Keratinocyte (primary cell): ENCODE results near the gene WLS. TPM values are rescaled to one million over a fixed set of nuclear protein-coding genes. Genes with fewer than 3 reads are reported as not detected.

Experiments used
- DNase-seq: peaks from one replicate; pipeline ENCODE4 v3.0.0-alpha.2; 2011; ENCODE audit warnings: low read depth, missing footprints, low spot score
- FAIRE-seq: peaks from 2 replicates; lab custom pipeline; 2011; peaks lifted over from hg19 to GRCh38; lab: Jason Lieb, UNC
- H2AFZ ChIP-seq: 2 replicates; pipeline ENCODE4 v1.6.0; 2012; ENCODE audit warnings: low read length, control low read depth, inconsistent platforms; ENCODE audit not compliant: control insufficient read depth
- H3K27ac ChIP-seq: 2 replicates; pipeline ENCODE4 v1.5.1; 2011; ENCODE audit warnings: low read length; ENCODE audit not compliant: control insufficient read depth, insufficient read depth
- H3K27me3 ChIP-seq: 3 replicates; pipeline ENCODE4 v1.6.0; 2011; ENCODE audit warnings: low read length; ENCODE audit not compliant: control insufficient read depth, insufficient read depth; ENCODE audit errors: extremely low read depth
- H3K36me3 ChIP-seq, 2 experiments: 2 replicates in 1 of 2; 3 replicates in 1 of 2; pipeline ENCODE4 v1.5.1; 2011; ENCODE audit warnings: low read length in 2 of 2, mild to moderate bottlenecking in 1 of 2; ENCODE audit not compliant: control insufficient read depth in 2 of 2, insufficient read depth in 2 of 2; ENCODE audit errors: extremely low read depth in 1 of 2
- H3K4me1 ChIP-seq: 3 replicates; pipeline ENCODE4 v1.5.1; 2011; ENCODE audit warnings: low read length; ENCODE audit not compliant: control insufficient read depth, insufficient read depth; ENCODE audit errors: extremely low read depth
- H3K4me2 ChIP-seq: 3 replicates; pipeline ENCODE4 v1.6.0; 2011; ENCODE audit warnings: low read depth, low read length; ENCODE audit not compliant: control insufficient read depth, insufficient read depth; ENCODE audit errors: extremely low read depth
- H3K4me3 ChIP-seq, 3 experiments: fragments of 200-600 bp in 1 of 3; sonication (generic) in 1 of 3; 2 replicates in 2 of 3; 3 replicates in 1 of 3; pipeline ENCODE4 v1.5.1; 2011 to 2016; ENCODE audit warnings: low read length in 3 of 3, mild to moderate bottlenecking in 3 of 3, control low read depth in 2 of 3, inconsistent platforms in 1 of 3, low read depth in 1 of 3, mixed read lengths in 1 of 3, mixed run types in 1 of 3, moderate library complexity in 1 of 3; ENCODE audit not compliant: control insufficient read depth in 2 of 3, insufficient read depth in 2 of 3; ENCODE audit errors: extremely low read depth in 1 of 3
- H3K79me2 ChIP-seq: 2 replicates; pipeline ENCODE4 v1.6.0; 2012; ENCODE audit warnings: low read length; ENCODE audit not compliant: control insufficient read depth, insufficient read depth
- H3K9ac ChIP-seq: 3 replicates; pipeline ENCODE4 v1.6.0; 2011; ENCODE audit warnings: low read length; ENCODE audit not compliant: control insufficient read depth, insufficient read depth; ENCODE audit errors: extremely low read depth
- H3K9me1 ChIP-seq: 3 replicates; pipeline ENCODE4 v1.6.0; 2011; ENCODE audit warnings: low read length; ENCODE audit not compliant: control insufficient read depth, insufficient read depth; ENCODE audit errors: extremely low read depth
- H3K9me3 ChIP-seq: 2 replicates; pipeline ENCODE4 v1.5.1; 2012; ENCODE audit warnings: low read depth, low read length; ENCODE audit not compliant: control insufficient read depth
- H4K20me1 ChIP-seq: 3 replicates; pipeline ENCODE4 v1.6.0; 2011; ENCODE audit warnings: low read length; ENCODE audit not compliant: control insufficient read depth, insufficient read depth; ENCODE audit errors: extremely low read depth
- CTCF ChIP-seq, 3 experiments: IDR thresholded peaks in 1 of 3; conservative IDR thresholded peaks in 1 of 3; optimal IDR thresholded peaks in 1 of 3; 2 replicates in 2 of 3; 3 replicates in 1 of 3; pipeline versions ENCODE3 to v1.5.1; 2011; ENCODE audit warnings: low read length in 3 of 3, mild to moderate bottlenecking in 3 of 3, moderate library complexity in 2 of 3, control low read depth in 1 of 3, inconsistent platforms in 1 of 3; ENCODE audit not compliant: insufficient read depth in 2 of 3; ENCODE audit errors: extremely low read depth in 1 of 3
- EZH2 ChIP-seq: IDR thresholded peaks from one replicate; pipeline ENCODE4 v1.6.1; 2012; ENCODE audit warnings: inconsistent platforms, mild to moderate bottlenecking, low read length, moderate library complexity
- dilution Hi-C: fragments of 300-500 bp; cut with MboI; formaldehyde crosslinking; loops from one replicate; pipeline ENCODE4 v1.7.0; 2020; ENCODE audit warnings: low sequenced_read_pairs; ENCODE audit not compliant: extremely low pct_ligation_motif_present
- polyA plus RNA-seq, 5 experiments: library from polyadenylated mRNA; depleted of rRNA in 3 of 5; stranded (reverse) in 3 of 5; stranded (forward) in 1 of 5; unstranded in 1 of 5; fragments of >200 nt; gene quantifications; 1 replicate in 1 of 5; 2 replicates in 3 of 5; 3 replicates in 1 of 5; pipeline versions ENCODE4 v1.2.1 to v1.2.3, GENCODE V29; 2011 to 2012; ENCODE audit warnings: missing spikeins in 2 of 5, low read depth in 1 of 5, low replicate concordance in 1 of 5

The WLS gene
- polyA plus RNA-seq, 1 donor (not counting 4 experiments of a cell fraction or from before 2014, with no cell fraction given): 92.4 TPM

DNA sequence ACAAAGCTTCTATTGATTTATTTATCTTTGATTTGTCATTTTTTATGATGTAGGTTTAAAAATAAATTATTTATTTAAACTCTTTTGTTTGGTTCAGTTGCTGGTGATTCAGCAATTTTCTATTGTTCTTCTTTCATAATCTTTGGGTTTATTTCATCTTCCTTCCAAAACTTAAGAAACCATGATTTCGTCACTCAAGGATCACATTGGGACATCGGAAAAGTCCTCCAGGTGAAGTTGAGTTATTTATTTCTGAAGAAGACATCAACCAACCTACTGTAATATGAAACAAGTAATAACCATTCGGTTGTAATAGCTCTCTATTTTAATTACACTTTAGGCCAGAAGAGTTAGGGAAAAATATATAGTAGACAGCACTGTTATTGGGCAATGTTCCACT, 23.0 kb upstream of the WLS start:
- no peak for FAIRE-seq
- H3K4me1 ChIP-seq: no peaks in the 10 kb centered on the region
- no peak overlapping the region for H3K4me2 ChIP-seq
- no peak overlapping the region for H3K9ac ChIP-seq
- H3K36me3 ChIP-seq: no peaks in the 10 kb centered on the region
- no peak for TF ChIP-seq EZH2
- TF ChIP-seq CTCF (optimal IDR thresholded peaks at IDR 0.05 in 1 of 3, IDR thresholded peaks at IDR 0.05 in 1 of 3, conservative IDR thresholded peaks at IDR 0.05 in 1 of 3; ENCODE audit: extremely low read depth in 1 of 3, insufficient read depth in 2 of 3, low read length in 3 of 3): no peak
- H3K4me3 ChIP-seq: no peak overlapping the region
- no peaks in the 10 kb centered on the region for H3K27me3 ChIP-seq
- no peak for DNase-seq
- dilution Hi-C loops: no loop called here
- H2AFZ ChIP-seq: no peak overlapping the region
- no peak overlapping the region for H3K27ac ChIP-seq
- H3K79me2 ChIP-seq: no peaks in the 10 kb centered on the region
- H4K20me1 ChIP-seq: no peaks in the 10 kb centered on the region
- no peaks in the 10 kb centered on the region for H3K9me1 ChIP-seq
- no peaks in the 10 kb centered on the region for H3K9me3 ChIP-seq

GRCh38 chr1:68254667-68255226, 22.4 kb upstream of the WLS start:
- Histone ChIP-seq H3K9me3 (no peaks in the 10 kb centered on the region), H3K79me2 (no peaks in the 10 kb centered on the region), H3K27ac (no peak overlapping the region), H3K9ac (no peak overlapping the region), H3K4me2 (no peak overlapping the region), H3K36me3 (no peaks in the 10 kb centered on the region), H3K4me3 (no peak overlapping the region), H2AFZ (no peak overlapping the region), H4K20me1 (no peaks in the 10 kb centered on the region), H3K9me1 (no peaks in the 10 kb centered on the region), H3K4me1 (no peaks in the 10 kb centered on the region), H3K27me3 (no peaks in the 10 kb centered on the region)
- dilution Hi-C loops: no loop called here
- TF ChIP-seq CTCF (optimal IDR thresholded peaks at IDR 0.05 in 1 of 3, IDR thresholded peaks at IDR 0.05 in 1 of 3, conservative IDR thresholded peaks at IDR 0.05 in 1 of 3; ENCODE audit: extremely low read depth in 1 of 3, insufficient read depth in 2 of 3, low read length in 3 of 3) (no peak), EZH2 (no peak)
- no peak for FAIRE-seq
- DNase-seq: no peak
